GM18502 (cell line): ENCODE data around the gene TMEM87B.
A peak's percentile ranks its signal among the peaks of the same experiment; 100 is the strongest.
"Not testable (repeated sequence)": the region's sequence is repeated elsewhere in the genome, so short reads cannot be mapped to it uniquely, and the experiment has no call there.

Experiments
- ATAC-seq: cut with Tn5 transposase; IDR thresholded peaks from one replicate; pipeline ENCODE4 v1.9.1; 2021; ENCODE audit warnings: mild to moderate bottlenecking; ENCODE audit not compliant: unreplicated experiment, poor library complexity

The TMEM87B gene

GRCh38 chr2:112032689-112033465 is 22.2 kb upstream of the TMEM87B start:
- no peak for ATAC-seq

DNA sequence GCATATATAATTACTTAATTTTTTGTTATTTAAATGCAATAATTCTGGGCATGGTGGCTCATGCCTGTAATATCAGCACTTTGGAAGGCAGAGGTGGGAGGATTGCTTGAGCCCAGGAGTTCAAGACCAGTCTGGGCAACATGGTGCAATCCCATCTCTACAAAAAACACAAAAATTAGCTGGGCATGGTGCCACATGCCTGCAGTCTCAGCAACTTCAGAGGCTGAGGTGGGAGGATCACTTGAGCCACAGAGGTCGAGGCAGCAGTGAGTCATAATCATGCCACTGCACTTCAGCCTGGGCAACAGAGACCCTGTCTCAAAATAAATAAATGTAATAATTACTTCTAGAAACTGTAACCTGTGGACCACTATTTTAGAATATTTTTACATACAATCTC is 21.5 kb upstream of the TMEM87B start:
- no peak for ATAC-seq

DNA sequence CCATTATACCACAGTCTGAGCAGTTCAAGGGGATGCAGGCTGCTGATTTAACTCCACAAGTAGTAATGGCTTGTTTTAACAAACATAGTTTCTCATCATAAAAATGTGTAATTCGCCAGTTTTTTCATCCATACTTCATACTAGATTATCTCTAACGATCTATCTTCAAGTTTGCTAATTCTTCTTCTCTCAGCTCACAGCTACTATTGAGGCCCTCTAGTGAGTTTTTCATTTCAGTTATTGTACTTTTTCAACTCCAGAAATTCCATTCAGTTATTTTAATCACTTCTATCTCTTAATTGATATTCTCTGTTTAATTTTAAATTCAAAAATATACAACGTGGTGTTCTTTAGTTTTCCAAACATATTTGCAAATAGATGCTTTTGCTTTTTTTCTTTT is 20.1 kb upstream of the TMEM87B start:
- ATAC-seq = no peak

DNA sequence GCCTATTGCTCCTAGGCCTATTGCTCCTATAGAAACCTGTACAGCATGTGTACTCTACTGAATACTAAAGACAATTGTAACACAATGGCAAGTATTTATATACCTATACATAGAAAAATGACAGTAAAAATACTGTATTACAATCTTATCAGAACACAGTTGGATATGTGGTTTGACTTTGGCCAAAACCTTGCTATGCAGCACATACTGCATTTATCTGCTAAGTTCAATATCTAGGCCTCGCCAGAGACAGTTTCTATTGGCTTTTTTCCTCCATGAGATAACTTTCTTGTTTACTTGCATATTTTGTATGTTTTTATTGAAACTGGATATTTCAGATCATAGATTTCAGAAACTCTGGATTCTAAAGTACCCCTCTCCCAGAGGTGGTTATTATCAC is 19.3 kb upstream of the TMEM87B start:
- no peak for ATAC-seq

DNA sequence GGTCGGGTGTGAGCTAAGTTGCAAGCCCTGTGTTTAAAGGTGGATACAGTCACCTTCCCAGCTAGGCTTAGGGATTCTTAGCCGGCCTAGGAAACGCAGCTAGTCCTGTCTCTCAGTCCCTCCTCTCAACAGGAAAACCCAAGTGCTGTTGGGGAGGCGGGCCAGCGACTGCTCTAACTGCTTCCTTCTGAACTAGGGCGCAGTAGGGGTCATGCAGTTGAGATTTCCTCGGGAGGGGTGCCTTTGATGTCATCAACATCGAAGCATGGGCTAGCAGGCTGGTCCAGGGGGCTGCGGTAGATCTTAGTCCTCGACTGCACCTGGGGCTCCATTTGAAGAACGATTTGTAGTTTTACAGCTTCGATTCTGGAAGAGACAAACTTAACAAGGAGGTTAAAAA is 15.5 kb upstream of the TMEM87B start:
- ATAC-seq = not testable (repeated sequence)

DNA sequence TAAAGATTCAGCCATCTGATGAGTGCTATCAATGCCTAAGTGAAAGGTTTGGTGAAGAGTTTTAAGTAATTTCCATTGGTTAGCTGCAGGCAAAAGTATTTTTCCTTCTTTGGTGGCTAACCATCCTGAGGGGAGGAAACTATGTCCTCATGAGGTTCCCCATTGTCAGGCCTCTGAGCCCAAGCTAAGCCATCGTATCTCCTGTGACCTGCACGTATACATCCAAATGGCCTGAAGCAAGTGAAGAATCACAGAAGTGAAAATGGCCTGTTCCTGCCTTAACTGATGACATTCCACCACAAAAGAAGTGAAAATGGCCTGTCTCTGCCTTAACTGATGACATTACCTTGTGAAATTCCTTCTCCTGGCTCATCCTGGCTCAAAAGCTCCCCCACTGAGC is 15.0 kb upstream of the TMEM87B start:
- not testable (repeated sequence) for ATAC-seq

GRCh38 chr2:112041460-112041859 is 13.6 kb upstream of the TMEM87B start:
- not testable (repeated sequence) for ATAC-seq

- ATAC-seq = no peak
Measured at GRCh38 chr2:112045446-112046014, 9.5 kb upstream of the TMEM87B start.

GRCh38 chr2:112046231-112046630 is 8.8 kb upstream of the TMEM87B start:
- ATAC-seq = no peak

- no peak for ATAC-seq
Measured at GRCh38 chr2:112047537-112048235, 7.4 kb upstream of the TMEM87B start.

- ATAC-seq = no peak
Measured at GRCh38 chr2:112048236-112048592, 6.9 kb upstream of the TMEM87B start.

- no peak for ATAC-seq
Measured at GRCh38 chr2:112048887-112049286, 6.2 kb upstream of the TMEM87B start.

DNA sequence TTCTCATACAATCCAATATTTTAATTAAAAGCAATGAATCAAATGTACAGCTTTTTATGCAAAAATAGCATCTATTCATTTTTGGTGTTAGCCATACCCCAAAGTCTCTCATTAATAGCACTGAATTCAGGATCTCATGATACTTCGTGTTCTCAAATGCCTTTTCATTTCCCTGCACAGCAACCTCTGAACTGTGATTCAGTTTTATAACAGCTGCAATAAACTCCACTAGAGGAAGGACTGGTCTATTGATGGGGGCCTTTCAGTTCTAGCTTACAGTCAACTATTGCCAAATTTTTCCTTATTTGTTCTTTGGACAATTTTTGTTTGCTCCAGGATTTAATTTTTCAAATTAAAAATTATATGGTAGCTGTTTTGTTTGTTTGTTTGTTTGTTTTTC is 4.8 kb upstream of the TMEM87B start:
- ATAC-seq = no peak

DNA sequence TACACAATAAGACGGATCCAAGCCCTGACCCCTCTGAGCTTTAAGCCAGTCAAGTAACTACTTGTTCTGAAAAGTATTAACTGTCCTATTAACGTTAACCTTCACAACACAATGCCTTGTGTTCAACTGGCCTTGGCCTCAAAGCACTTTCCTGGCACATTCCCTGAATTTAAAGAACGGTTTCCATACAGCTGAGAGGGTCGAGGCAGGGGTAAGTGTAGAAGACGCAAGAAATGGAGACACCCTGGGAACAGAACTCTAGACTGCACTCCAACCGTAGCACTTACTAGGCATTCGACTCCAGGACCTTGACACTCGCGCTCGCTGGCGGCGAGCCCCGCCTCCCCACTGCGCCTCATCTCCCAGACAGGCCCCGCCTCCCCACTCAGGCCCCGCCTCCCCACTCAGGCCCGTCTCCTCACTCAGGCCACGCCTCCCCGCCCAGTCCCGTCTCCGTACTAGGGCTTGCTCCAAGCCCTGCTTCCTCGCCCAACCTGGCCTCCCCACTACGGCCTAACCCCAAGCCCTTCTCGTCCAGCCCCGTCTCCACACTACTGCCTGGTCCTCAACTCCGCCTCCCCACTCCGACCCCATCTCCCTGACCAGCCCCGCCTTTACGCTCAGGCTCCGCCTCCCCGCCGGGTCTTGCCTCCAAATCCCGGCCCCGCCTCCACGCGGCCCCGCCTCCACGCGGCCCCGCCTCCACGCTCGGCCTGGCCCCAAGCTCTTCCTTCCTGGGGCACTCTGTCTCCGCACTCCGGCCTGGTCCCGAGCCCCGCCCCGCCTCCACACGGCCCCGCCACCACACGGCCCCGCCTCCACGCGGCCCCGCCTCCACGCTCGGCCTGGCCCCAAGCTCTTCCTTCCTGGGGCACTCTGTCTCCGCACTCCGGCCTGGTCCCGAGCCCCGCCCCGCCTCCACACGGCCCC is 887 bp upstream of the TMEM87B start:
- ATAC-seq = peak; percentile 68

DNA sequence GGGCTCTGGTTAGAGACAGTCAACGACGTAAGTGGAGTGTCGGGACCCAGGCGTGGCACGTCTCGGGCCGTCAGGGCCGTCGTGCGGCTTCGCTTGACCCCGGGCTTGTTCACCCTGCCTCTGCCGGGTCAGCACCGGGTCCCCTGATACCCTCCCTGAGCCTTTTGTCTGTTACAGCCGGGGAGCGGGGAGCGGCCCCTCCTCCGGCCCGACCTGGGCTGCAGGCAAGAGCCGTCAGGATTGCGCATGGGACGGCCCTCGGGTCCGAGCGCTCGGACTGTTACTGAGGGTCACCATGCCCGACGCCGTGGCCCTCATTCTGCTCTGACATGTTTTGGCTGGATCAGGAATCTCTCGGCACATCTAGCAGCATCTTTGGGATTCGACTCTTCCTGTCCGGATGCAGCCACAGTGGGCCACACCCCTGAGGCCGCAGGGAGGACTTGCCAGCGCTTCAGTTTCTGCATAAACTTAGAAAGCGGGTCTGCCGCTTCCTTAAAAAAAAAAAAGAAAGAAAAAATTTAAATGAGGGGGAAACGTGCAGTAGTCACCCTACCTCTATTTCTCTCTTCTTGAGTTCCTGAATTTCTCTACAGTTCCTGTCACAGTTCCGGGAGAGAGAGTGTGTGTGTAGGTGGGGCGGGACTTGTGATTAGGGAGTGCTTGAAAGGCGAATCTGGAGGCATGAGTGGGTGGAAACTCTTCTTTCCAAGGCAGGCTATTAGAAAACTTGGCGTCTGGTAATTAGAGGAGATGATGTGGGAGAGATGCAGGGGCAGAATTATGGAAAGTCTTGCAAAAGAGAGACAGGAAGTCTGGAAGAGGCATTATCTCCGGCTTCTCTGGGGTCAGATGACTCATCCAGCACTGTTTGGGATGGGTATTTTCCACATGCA is 909 bp downstream of the TMEM87B start:
- no peak for ATAC-seq

DNA sequence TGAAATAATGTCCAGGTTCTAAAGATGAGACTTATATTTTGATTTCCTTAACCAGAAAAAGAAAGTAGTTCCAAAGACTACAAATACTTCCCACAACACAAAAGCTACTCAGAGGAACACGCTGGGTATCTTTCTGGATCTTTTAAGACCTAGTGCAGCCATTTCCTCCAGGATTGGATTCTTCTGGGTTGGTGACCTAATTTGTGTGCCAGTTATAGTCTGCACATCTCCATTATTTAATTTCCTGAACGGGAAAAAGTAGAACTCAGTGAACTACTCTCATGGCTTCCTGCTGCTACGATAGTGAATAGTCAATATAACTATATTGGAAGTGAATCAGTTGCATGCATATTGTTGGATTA is 1.5 kb downstream of the TMEM87B start:
- ATAC-seq = no peak

DNA sequence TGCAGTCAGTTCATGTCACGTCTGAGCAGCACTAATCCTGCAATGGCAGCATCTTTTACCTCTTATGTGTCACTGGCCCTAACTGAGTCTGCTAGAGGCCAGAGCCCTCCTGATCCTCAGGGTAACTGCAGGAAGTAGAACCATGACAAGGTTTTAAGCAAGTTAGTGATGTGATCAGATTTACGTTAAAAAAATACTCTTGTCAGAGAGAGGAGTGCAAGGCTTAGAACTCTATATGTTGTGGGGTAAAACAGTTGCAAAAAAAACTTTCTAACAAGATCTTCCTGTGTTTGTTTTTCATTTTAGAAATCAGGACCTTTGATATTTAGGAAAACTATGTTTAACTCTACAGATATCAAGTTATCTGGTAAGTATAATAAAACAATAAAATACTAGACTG is 4.6 kb downstream of the TMEM87B start:
- no peak for ATAC-seq

- no peak for ATAC-seq
Measured at GRCh38 chr2:112061299-112061698, 6.2 kb downstream of the TMEM87B start.

GRCh38 chr2:112061840-112062239 is 6.8 kb downstream of the TMEM87B start:
- no peak for ATAC-seq

- no peak for ATAC-seq
Measured at GRCh38 chr2:112062894-112063293, 7.8 kb downstream of the TMEM87B start.
